Thoracic aorta (tissue), 2 donors: ENCODE measurements around the gene NCKAP5. TPM values are rescaled to one million over a fixed set of nuclear protein-coding genes. Genes with fewer than 3 reads are reported as not detected.

Source experiments
- ATAC-seq: fragments of 150-250 bp; one replicate; pipeline ENCODE4 v1.8.0; 2017; ENCODE audit warnings: low read depth; ENCODE audit not compliant: insufficient number of reproducible peaks, low FRiP score
- DNase-seq: peaks from one replicate; pipeline ENCODE4 v3.0.0-alpha.2; 2020; ENCODE audit warnings: low spot score
- H3K27ac ChIP-seq, 2 donors: fragments of 200-600 bp; sonication (generic); 1 replicate in 1 of 2; 2 replicates in 1 of 2; pipeline ENCODE4 v1.5.1; 2016; ENCODE audit warnings: mild to moderate bottlenecking in 2 of 2, moderate library complexity in 2 of 2
- H3K27me3 ChIP-seq: fragments of 200-600 bp; sonication (generic); replicated peaks from 2 replicates; pipeline ENCODE4 v1.6.0; 2016; ENCODE audit warnings: mild to moderate bottlenecking; ENCODE audit not compliant: insufficient read depth
- H3K36me3 ChIP-seq: fragments of 200-600 bp; sonication (generic); one replicate; pipeline ENCODE4 v1.5.1; 2016
- H3K4me1 ChIP-seq, 2 donors: fragments of 200-600 bp; sonication (generic); 1 replicate in 1 of 2; 2 replicates in 1 of 2; pipeline versions ENCODE4 v1.5.1 to v1.6.0; 2016; ENCODE audit warnings: low read depth in 2 of 2, mild to moderate bottlenecking in 1 of 2; ENCODE audit not compliant: control insufficient read depth in 1 of 2
- H3K4me3 ChIP-seq: fragments of 200-600 bp; sonication (generic); 2 replicates; pipeline ENCODE4 v1.5.1; 2016; ENCODE audit warnings: mild to moderate bottlenecking
- H3K9me3 ChIP-seq: fragments of 200-600 bp; sonication (generic); 2 replicates; pipeline ENCODE4 v1.5.1; 2016
- CTCF ChIP-seq: fragments of 200-600 bp; sonication (generic); IDR thresholded peaks from one replicate; pipeline ENCODE4 v1.5.1; 2019; ENCODE audit warnings: antibody characterized with exemption
- total RNA-seq, 2 donors: library from RNA; depleted of rRNA; stranded (reverse); fragments of >200 nt; gene quantifications; one replicate each; pipeline versions ENCODE4 v1.1.0 to v1.2.3, GENCODE V29; 2016

Gene NCKAP5
- total RNA-seq, 2 donors from 2014 or later, result 1.2 to 1.9 TPM

GRCh38 chr2:133374781-133375180, 193.5 kb downstream of the NCKAP5 start:
- TF ChIP-seq CTCF, result no peak
- Histone ChIP-seq H3K27ac (no peak overlapping the region), H3K9me3 (no peaks in the 10 kb centered on the region), H3K4me1 (no peaks in the 10 kb centered on the region), H3K4me3 (no peak overlapping the region), H3K27me3 (no peaks in the 10 kb centered on the region), H3K36me3 (no peaks in the 10 kb centered on the region)
- DNase-seq (no peak), ATAC-seq (no peak)

- no peak overlapping the region for H3K27ac ChIP-seq
- H3K4me3 ChIP-seq, result no peak overlapping the region
- TF ChIP-seq CTCF, result no peak
- DNase-seq, result no peak
- no peaks in the 10 kb centered on the region for H3K9me3 ChIP-seq
- no peak for ATAC-seq
- no peaks in the 10 kb centered on the region for H3K4me1 ChIP-seq
- no peaks in the 10 kb centered on the region for H3K27me3 ChIP-seq
- no peaks in the 10 kb centered on the region for H3K36me3 ChIP-seq
Observed at GRCh38 chr2:133371286-133371685, 197.0 kb downstream of the NCKAP5 start.

- no peak overlapping the region for H3K4me3 ChIP-seq
- H3K27ac ChIP-seq, result no peak overlapping the region
- no peaks in the 10 kb centered on the region for H3K36me3 ChIP-seq
- ATAC-seq (no peak), DNase-seq (no peak)
- H3K9me3 ChIP-seq, result no peaks in the 10 kb centered on the region
- no peaks in the 10 kb centered on the region for H3K27me3 ChIP-seq
- H3K4me1 ChIP-seq, result no peaks in the 10 kb centered on the region
- no peak for TF ChIP-seq CTCF
Observed at GRCh38 chr2:133369901-133370658, 198.2 kb downstream of the NCKAP5 start.

- DNase-seq (no peak), ATAC-seq (no peak)
- H3K36me3 ChIP-seq, result no peaks in the 10 kb centered on the region
- no peaks in the 10 kb centered on the region for H3K27me3 ChIP-seq
- no peaks in the 10 kb centered on the region for H3K4me1 ChIP-seq
- TF ChIP-seq CTCF, result no peak
- no peak overlapping the region for H3K4me3 ChIP-seq
- no peaks in the 10 kb centered on the region for H3K9me3 ChIP-seq
- no peak overlapping the region for H3K27ac ChIP-seq
Observed at GRCh38 chr2:133365117-133365516, 203.1 kb downstream of the NCKAP5 start.

- H3K4me3 ChIP-seq, result no peak overlapping the region
- no peak for ATAC-seq
- TF ChIP-seq CTCF, result no peak
- no peak overlapping the region for H3K27ac ChIP-seq
- no peak for DNase-seq
- no peaks in the 10 kb centered on the region for H3K9me3 ChIP-seq
- no peaks in the 10 kb centered on the region for H3K4me1 ChIP-seq
- H3K36me3 ChIP-seq, result no peaks in the 10 kb centered on the region
- no peaks in the 10 kb centered on the region for H3K27me3 ChIP-seq
Observed at GRCh38 chr2:133364636-133365035, 203.6 kb downstream of the NCKAP5 start.
